ENCODE results near the gene PDE7B.

The PDE7B gene

GRCh38 chr6:136085370-136086115 lies 234.0 kb downstream of the PDE7B start:
- in situ Hi-C loops (cut with HindIII; ENCODE audit: low pct_ligation_motif_present, low sequenced_read_pairs): no loop called here
- no peak for DNase-seq
- Histone ChIP-seq H3K27ac (no peak overlapping the region), H3K27me3 (replicated peaks) (no peaks in the 10 kb centered on the region), H3K36me3 (replicated peaks) (no peaks in the 10 kb centered on the region), H3K4me3 (ENCODE audit: low read depth, low read length) (no peak overlapping the region)
- no peak for TF ChIP-seq CTCF (IDR thresholded peaks at IDR 0.05; ENCODE audit: low read depth, low read length, missing control alignments)

GRCh38 chr6:136086686-136087085 lies 235.2 kb downstream of the PDE7B start:
- no peak for TF ChIP-seq CTCF (IDR thresholded peaks at IDR 0.05; ENCODE audit: low read depth, low read length, missing control alignments)

GRCh38 chr6:136087986-136088385 lies 236.5 kb downstream of the PDE7B start:
- DNase-seq: peak; percentile 40
- Histone ChIP-seq H3K27ac (no peak overlapping the region), H3K4me3 (ENCODE audit: low read depth, low read length) (no peak overlapping the region), H3K27me3 (replicated peaks) (no peaks in the 10 kb centered on the region), H3K36me3 (replicated peaks) (no peaks in the 10 kb centered on the region)
- TF ChIP-seq CTCF (IDR thresholded peaks at IDR 0.05; ENCODE audit: low read depth, low read length, missing control alignments): no peak
- in situ Hi-C loops (cut with HindIII; ENCODE audit: low pct_ligation_motif_present, low sequenced_read_pairs): no loop called here

More at GRCh38 chr6:136086686-136087085, 235.2 kb downstream of the PDE7B start:
- Histone ChIP-seq H3K27ac (no peak overlapping the region), H3K4me3 (ENCODE audit: low read depth, low read length) (no peak overlapping the region), H3K36me3 (replicated peaks) (no peaks in the 10 kb centered on the region), H3K27me3 (replicated peaks) (no peaks in the 10 kb centered on the region)
- in situ Hi-C loops (cut with HindIII; ENCODE audit: low pct_ligation_motif_present, low sequenced_read_pairs): no loop called here
- no peak for DNase-seq

GRCh38 chr6:136088693-136089092 lies 237.2 kb downstream of the PDE7B start:
- no peak for TF ChIP-seq CTCF (IDR thresholded peaks at IDR 0.05; ENCODE audit: low read depth, low read length, missing control alignments)
- Histone ChIP-seq H3K27me3 (replicated peaks) (no peaks in the 10 kb centered on the region), H3K4me3 (ENCODE audit: low read depth, low read length) (no peak overlapping the region), H3K36me3 (replicated peaks) (no peaks in the 10 kb centered on the region), H3K27ac (no peak overlapping the region)
- no peak for DNase-seq
- in situ Hi-C loops (cut with HindIII; ENCODE audit: low pct_ligation_motif_present, low sequenced_read_pairs): no loop called here

GRCh38 chr6:136089876-136090275 lies 238.4 kb downstream of the PDE7B start:
- no peak overlapping the region for H3K27ac ChIP-seq
- in situ Hi-C loops (cut with HindIII; ENCODE audit: low pct_ligation_motif_present, low sequenced_read_pairs): no loop called here
- TF ChIP-seq CTCF (IDR thresholded peaks at IDR 0.05; ENCODE audit: low read depth, low read length, missing control alignments): no peak

GRCh38 chr6:136090929-136091328 lies 239.4 kb downstream of the PDE7B start:
- Histone ChIP-seq H3K27me3 (replicated peaks) (no peaks in the 10 kb centered on the region), H3K27ac (no peak overlapping the region), H3K4me3 (ENCODE audit: low read depth, low read length) (no peak overlapping the region), H3K36me3 (replicated peaks) (no peaks in the 10 kb centered on the region)
- in situ Hi-C loops (cut with HindIII; ENCODE audit: low pct_ligation_motif_present, low sequenced_read_pairs): no loop called here
- no peak for TF ChIP-seq CTCF (IDR thresholded peaks at IDR 0.05; ENCODE audit: low read depth, low read length, missing control alignments)
- no peak for DNase-seq

More at GRCh38 chr6:136089876-136090275, 238.4 kb downstream of the PDE7B start:
- no peaks in the 10 kb centered on the region for H3K27me3 ChIP-seq (replicated peaks)
- no peak overlapping the region for H3K4me3 ChIP-seq (ENCODE audit: low read depth, low read length)
- no peaks in the 10 kb centered on the region for H3K36me3 ChIP-seq (replicated peaks)
- no peak for DNase-seq

Data from brain microvascular endothelial cell (primary cell).